Right renal cortex interstitium (tissue), 3 donors: ENCODE measurements around the gene WFS1. TPM values are rescaled to one million over a fixed set of nuclear protein-coding genes. Genes with fewer than 3 reads are reported as not detected.

ENCODE experiments used
- DNase-seq, 3 donors: peaks; one replicate each; pipeline ENCODE4 v3.0.0-alpha.2; 2013; ENCODE audit warnings: low read depth in 3 of 3, low spot score in 2 of 3
- polyA plus RNA-seq, 3 donors: library from polyadenylated mRNA; unstranded; fragments of 120-200 nt; gene quantifications; one replicate each; pipeline ENCODE4 v1.2.1, GENCODE V29; 2013; ENCODE audit not compliant: insufficient read length in 3 of 3

WFS1 gene
- polyA plus RNA-seq, 3 donors: 21.0 to 25.9 (median 24.6) TPM

- DNase-seq: no peak
These were observed 78.8 kb downstream of the WFS1 start for GRCh38 chr4:6348408-6348807.

GRCh38 chr4:6349896-6350603 is 80.4 kb downstream of the WFS1 start:
- no peak for DNase-seq

- no peak for DNase-seq
These were observed 81.0 kb downstream of the WFS1 start for GRCh38 chr4:6350646-6351045.

- DNase-seq: no peak
These were observed 81.8 kb downstream of the WFS1 start for GRCh38 chr4:6351246-6352000.

GRCh38 chr4:6352031-6352692 is 82.5 kb downstream of the WFS1 start:
- no peak for DNase-seq

Other genes with a start within 250 kb of the WFS1 start
- under 1 TPM; 0.10 to 0.12 (median 0.10) TPM for gene JAKMIP1, start 69.3 kb upstream of the WFS1 start, polyA plus RNA-seq
- under 1 TPM; 0.22 to 0.62 (median 0.39) TPM for gene PPP2R2C, start 202.8 kb downstream of the WFS1 start, polyA plus RNA-seq